ENCODE results near the gene LHFPL6.

LHFPL6 gene

GRCh38 chr13:39527961-39528660 is 74.9 kb downstream of the LHFPL6 start:
- no peak overlapping the region for H3K4me3 ChIP-seq (ENCODE audit: low read length)
- no peak for TF ChIP-seq ZNF274 (IDR thresholded peaks at IDR 0.05; ENCODE audit: low read depth, low read length)

GRCh38 chr13:39527301-39527700 is 75.7 kb downstream of the LHFPL6 start:
- H3K4me3 ChIP-seq (ENCODE audit: low read length), result no peak overlapping the region
- no peak for TF ChIP-seq ZNF274 (IDR thresholded peaks at IDR 0.05; ENCODE audit: low read depth, low read length)

- H3K4me3 ChIP-seq (ENCODE audit: low read length), result no peak overlapping the region
- no peak for TF ChIP-seq ZNF274 (IDR thresholded peaks at IDR 0.05; ENCODE audit: low read depth, low read length)
These were observed 76.5 kb downstream of the LHFPL6 start for GRCh38 chr13:39526499-39526898.

- TF ChIP-seq ZNF274 (IDR thresholded peaks at IDR 0.05; ENCODE audit: low read depth, low read length), result no peak
These were observed 77.5 kb downstream of the LHFPL6 start for GRCh38 chr13:39525506-39525905.

GRCh38 chr13:39524795-39525194 is 78.2 kb downstream of the LHFPL6 start:
- no peak for TF ChIP-seq ZNF274 (IDR thresholded peaks at IDR 0.05; ENCODE audit: low read depth, low read length)
- no peak overlapping the region for H3K4me3 ChIP-seq (ENCODE audit: low read length)

More at GRCh38 chr13:39525506-39525905, 77.5 kb downstream of the LHFPL6 start:
- no peak overlapping the region for H3K4me3 ChIP-seq (ENCODE audit: low read length)

- no peak for TF ChIP-seq ZNF274 (IDR thresholded peaks at IDR 0.05; ENCODE audit: low read depth, low read length)
- H3K4me3 ChIP-seq (ENCODE audit: low read length), result no peak overlapping the region
These were observed 80.7 kb downstream of the LHFPL6 start for GRCh38 chr13:39522329-39522728.

GRCh38 chr13:39521701-39522100 is 81.3 kb downstream of the LHFPL6 start:
- no peak for TF ChIP-seq ZNF274 (IDR thresholded peaks at IDR 0.05; ENCODE audit: low read depth, low read length)
- no peak overlapping the region for H3K4me3 ChIP-seq (ENCODE audit: low read length)

GRCh38 chr13:39516096-39516495 is 86.9 kb downstream of the LHFPL6 start:
- no peak for TF ChIP-seq ZNF274 (IDR thresholded peaks at IDR 0.05; ENCODE audit: low read depth, low read length)

GRCh38 chr13:39515224-39515714 is 87.7 kb downstream of the LHFPL6 start:
- TF ChIP-seq ZNF274 (IDR thresholded peaks at IDR 0.05; ENCODE audit: low read depth, low read length), result no peak

More at GRCh38 chr13:39516096-39516495, 86.9 kb downstream of the LHFPL6 start:
- H3K4me3 ChIP-seq (ENCODE audit: low read length), result no peak overlapping the region

GRCh38 chr13:39512687-39513086 is 90.3 kb downstream of the LHFPL6 start:
- TF ChIP-seq ZNF274 (IDR thresholded peaks at IDR 0.05; ENCODE audit: low read depth, low read length), result no peak
- H3K4me3 ChIP-seq (ENCODE audit: low read length), result no peak overlapping the region

More at GRCh38 chr13:39515224-39515714, 87.7 kb downstream of the LHFPL6 start:
- no peak overlapping the region for H3K4me3 ChIP-seq (ENCODE audit: low read length)

- H3K4me3 ChIP-seq (ENCODE audit: low read length), result no peak overlapping the region
- no peak for TF ChIP-seq ZNF274 (IDR thresholded peaks at IDR 0.05; ENCODE audit: low read depth, low read length)
These were observed 92.7 kb downstream of the LHFPL6 start for GRCh38 chr13:39510316-39510695.

- no peak for TF ChIP-seq ZNF274 (IDR thresholded peaks at IDR 0.05; ENCODE audit: low read depth, low read length)
- H3K4me3 ChIP-seq (ENCODE audit: low read length), result no peak overlapping the region
These were observed 93.2 kb downstream of the LHFPL6 start for GRCh38 chr13:39509616-39510315.

GRCh38 chr13:39506559-39507390 is 96.2 kb downstream of the LHFPL6 start:
- TF ChIP-seq ZNF274 (IDR thresholded peaks at IDR 0.05; ENCODE audit: low read depth, low read length), result no peak
- no peak overlapping the region for H3K4me3 ChIP-seq (ENCODE audit: low read length)

GRCh38 chr13:39505151-39505550 is 97.8 kb downstream of the LHFPL6 start:
- no peak overlapping the region for H3K4me3 ChIP-seq (ENCODE audit: low read length)
- TF ChIP-seq ZNF274 (IDR thresholded peaks at IDR 0.05; ENCODE audit: low read depth, low read length), result no peak

All from GM08714 (cell line).